Brain microvascular endothelial cell (primary cell): ENCODE results near the gene SLAIN2.

Experiments
- DNase-seq: peaks from one replicate; pipeline ENCODE4 v3.0.0-alpha.2; 2020
- H3K27ac ChIP-seq: fragments of 250-450 bp; sonication (Bioruptor Pico); 2 replicates; pipeline ENCODE4 v1.5.1; 2020; ENCODE audit warnings: mild to moderate bottlenecking, moderate library complexity
- H3K27me3 ChIP-seq: fragments of 250-450 bp; sonication (Bioruptor Pico); replicated peaks from 2 replicates; pipeline ENCODE4 v1.5.1; 2020; ENCODE audit warnings: mild to moderate bottlenecking
- H3K36me3 ChIP-seq: fragments of 250-450 bp; sonication (Bioruptor Pico); replicated peaks from 2 replicates; pipeline ENCODE4 v1.5.1; 2020; ENCODE audit warnings: mild to moderate bottlenecking
- H3K4me3 ChIP-seq: 2 replicates; pipeline ENCODE4 v1.5.1; 2011; ENCODE audit warnings: low read depth, mild to moderate bottlenecking, control low read depth, low read length, moderate library complexity
- CTCF ChIP-seq: IDR thresholded peaks from 2 replicates; pipeline ENCODE4 v1.5.1; 2011; ENCODE audit warnings: low read depth, mild to moderate bottlenecking, moderate library complexity, low read length, control low read depth, inconsistent platforms; ENCODE audit errors: missing control alignments
- in situ Hi-C: cut with HindIII; loops from 2 replicates; pipeline ENCODE4 v1.10.0; 2017; ENCODE audit warnings: low sequenced_read_pairs, low pct_ligation_motif_present

SLAIN2 gene

GRCh38 chr4:48329976-48330375 lies 11.4 kb upstream of the SLAIN2 start:
- no peak for TF ChIP-seq CTCF
- DNase-seq = peak; percentile 40
- H3K27me3 ChIP-seq = no peaks in the 10 kb centered on the region
- no peaks in the 10 kb centered on the region for H3K36me3 ChIP-seq
- in situ Hi-C loops = no loop called here
- H3K27ac ChIP-seq = peak overlapping the region; percentile 70
- H3K4me3 ChIP-seq = no peak overlapping the region

- peak; percentile 80 for DNase-seq
- Histone ChIP-seq H3K27me3 (no peaks in the 10 kb centered on the region), H3K27ac (peak overlapping the region; percentile 69), H3K36me3 (no peaks in the 10 kb centered on the region), H3K4me3 (no peak overlapping the region)
- TF ChIP-seq CTCF = no peak
- in situ Hi-C loops = no loop called here
Measured at GRCh38 chr4:48331577-48332330, 9.6 kb upstream of the SLAIN2 start.

GRCh38 chr4:48332661-48333060 lies 8.7 kb upstream of the SLAIN2 start:
- no peak for TF ChIP-seq CTCF
- Histone ChIP-seq H3K27ac (no peak overlapping the region), H3K36me3 (no peaks in the 10 kb centered on the region), H3K27me3 (no peaks in the 10 kb centered on the region), H3K4me3 (no peak overlapping the region)
- in situ Hi-C loops = no loop called here
- DNase-seq = no peak

- H3K4me3 ChIP-seq = no peak overlapping the region
- in situ Hi-C loops = no loop called here
- H3K27ac ChIP-seq = no peak overlapping the region
- no peak for DNase-seq
- no peak for TF ChIP-seq CTCF
- no peaks in the 10 kb centered on the region for H3K27me3 ChIP-seq
- no peaks in the 10 kb centered on the region for H3K36me3 ChIP-seq
Measured at GRCh38 chr4:48333587-48333986, 7.7 kb upstream of the SLAIN2 start.

- no peak overlapping the region for H3K4me3 ChIP-seq
- in situ Hi-C loops = no loop called here
- no peaks in the 10 kb centered on the region for H3K27me3 ChIP-seq
- H3K27ac ChIP-seq = no peak overlapping the region
- no peaks in the 10 kb centered on the region for H3K36me3 ChIP-seq
- no peak for DNase-seq
- TF ChIP-seq CTCF = no peak
Measured at GRCh38 chr4:48334236-48334635, 7.1 kb upstream of the SLAIN2 start.

GRCh38 chr4:48334900-48335384 lies 6.4 kb upstream of the SLAIN2 start:
- Histone ChIP-seq H3K27ac (no peak overlapping the region), H3K27me3 (no peaks in the 10 kb centered on the region), H3K4me3 (no peak overlapping the region), H3K36me3 (no peaks in the 10 kb centered on the region)
- in situ Hi-C loops = no loop called here
- no peak for DNase-seq
- no peak for TF ChIP-seq CTCF
